Measurements from ENCODE around the gene CBLC.
A peak's percentile ranks its signal among the peaks of the same experiment; 100 is the strongest.

Gene CBLC

GRCh38 chr19:44745887-44746600 lies 31.6 kb upstream of the CBLC start:
- no peak for DNase-seq

DNA sequence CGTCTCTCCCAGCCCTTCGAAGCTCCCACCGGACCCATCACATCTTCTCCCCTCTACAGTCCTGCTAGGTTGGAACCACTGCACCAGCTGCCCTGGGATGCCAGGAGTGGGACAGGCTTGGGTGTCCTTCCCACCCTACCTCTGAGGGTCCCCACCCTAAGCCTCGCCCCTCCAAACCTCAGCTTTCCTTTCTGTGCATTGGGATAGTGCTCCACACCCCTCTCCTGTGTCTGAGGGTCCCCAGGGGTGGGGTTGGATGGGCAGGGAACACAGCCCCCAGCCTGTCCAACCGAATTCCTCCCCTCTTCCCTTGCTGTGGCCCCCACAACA lies 31.1 kb upstream of the CBLC start:
- no peak for DNase-seq

- DNase-seq: peak in 47 of 51 donors; percentile 10 to 89 (median 55)
Observed at GRCh38 chr19:44746946-44747738, 30.5 kb upstream of the CBLC start.

- DNase-seq: peak in 15 of 51 donors; percentile 17 to 57 (median 41)
Observed at GRCh38 chr19:44747739-44748425, 29.8 kb upstream of the CBLC start.

GRCh38 chr19:44748426-44749254 lies 29.1 kb upstream of the CBLC start, which contains the start of gene BCL3:
TSS of gene BCL3 (plus strand) at chr19:44748708. CDS start at chr19:44748791, 83 bp downstream.
- DNase-seq: peak in 25 of 51 donors; percentile 8 to 69 (median 34)

DNA sequence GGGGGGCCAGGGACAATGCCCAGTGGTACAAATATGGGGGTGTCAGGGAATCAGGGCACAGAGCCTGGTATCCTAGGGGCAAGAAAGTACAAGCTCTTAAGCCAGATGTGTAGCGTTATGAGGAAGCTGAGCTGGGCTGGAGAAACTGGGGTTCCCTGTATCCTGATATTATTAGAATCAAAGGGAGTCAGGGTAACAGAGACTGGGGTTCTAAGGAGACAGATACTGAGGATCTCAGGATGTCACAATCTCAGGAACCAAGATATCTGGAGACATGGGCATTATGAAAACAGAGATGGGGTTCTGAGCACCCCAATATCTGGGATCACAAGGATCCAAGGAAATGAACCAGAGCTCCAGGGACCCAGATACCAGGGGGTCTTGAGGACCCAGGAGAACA lies 28.4 kb upstream of the CBLC start:
- DNase-seq: no peak

GRCh38 chr19:44749994-44750393 lies 27.7 kb upstream of the CBLC start:
- DNase-seq: no peak

GRCh38 chr19:44752123-44752815 lies 25.4 kb upstream of the CBLC start:
- no peak for DNase-seq

DNA sequence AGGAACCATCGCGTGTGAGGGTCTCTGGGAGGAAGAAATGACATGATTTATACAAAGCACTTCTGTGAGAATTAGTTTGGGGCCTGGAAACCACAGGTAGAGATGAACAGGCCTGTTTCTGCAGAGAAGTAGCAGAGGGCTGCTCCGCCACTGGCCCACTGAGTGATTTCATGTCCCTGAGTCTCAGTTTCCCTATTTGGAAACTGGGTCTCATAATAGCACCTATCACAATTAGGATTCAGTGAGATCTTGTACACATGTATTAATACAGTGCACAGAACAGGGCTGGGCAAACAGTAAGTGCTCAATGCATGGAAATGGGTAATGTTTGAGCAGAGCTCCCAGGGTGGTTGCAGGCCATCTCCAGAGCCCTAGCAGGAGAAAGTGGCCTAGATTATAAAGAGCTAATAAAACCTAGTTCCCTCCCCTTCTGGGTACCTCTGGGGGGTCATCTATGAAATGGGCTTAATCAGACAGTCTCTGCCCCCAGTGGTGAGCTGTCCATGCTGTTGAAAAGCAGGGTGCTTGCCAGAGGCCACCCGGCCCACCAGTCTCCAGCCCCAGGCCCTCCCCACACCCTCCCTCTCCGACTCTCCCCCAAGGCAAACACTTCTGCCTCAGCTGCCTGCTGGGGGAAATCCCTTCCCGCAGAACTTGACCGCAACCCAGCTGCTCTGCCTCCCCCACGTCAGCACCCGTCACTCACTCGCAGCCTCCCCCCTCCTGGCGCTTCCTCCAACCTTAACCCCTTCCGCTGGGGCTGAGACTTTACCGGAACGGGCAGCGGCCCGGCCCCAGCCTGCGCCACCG lies 24.7 kb upstream of the CBLC start:
- DNase-seq: peak in 40 of 51 donors; percentile 6 to 75 (median 29)

DNA sequence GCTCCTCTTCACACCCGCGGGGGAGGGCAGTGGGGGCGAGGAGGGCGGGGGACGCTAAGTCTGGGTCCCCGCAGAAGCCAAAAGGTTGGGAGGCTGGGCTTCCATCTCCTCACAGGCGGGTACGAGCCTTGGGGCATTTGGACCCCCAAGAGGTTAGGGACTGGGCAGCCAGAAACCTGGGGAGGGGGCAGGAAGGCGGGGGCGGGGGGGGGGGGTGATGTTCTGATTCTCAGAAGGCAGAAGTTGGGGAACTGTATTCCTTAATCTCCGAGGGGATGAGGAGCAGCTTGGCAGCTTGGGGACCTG lies 24.1 kb upstream of the CBLC start:
- no peak for DNase-seq

- peak in 25 of 51 donors; percentile 1 to 53 (median 21) for DNase-seq
Observed at GRCh38 chr19:44753932-44754749, 23.5 kb upstream of the CBLC start.

DNA sequence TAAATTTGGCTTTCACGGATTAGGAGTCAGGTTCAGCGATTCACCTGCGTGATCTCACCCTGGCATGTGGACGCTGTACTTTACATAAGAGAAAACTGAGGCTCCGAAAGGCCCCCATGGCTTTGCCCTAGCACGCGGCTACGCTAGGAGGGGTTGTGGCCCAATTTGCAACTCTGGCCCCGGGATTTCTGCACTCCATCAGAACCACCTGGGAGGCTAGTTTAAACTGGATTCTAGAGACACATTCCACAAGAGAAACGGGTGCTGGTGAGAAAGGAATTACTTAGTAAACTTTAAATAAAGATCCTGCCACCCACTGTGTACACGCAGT lies 23.0 kb upstream of the CBLC start:
- DNase-seq: no peak

- DNase-seq: no peak
Observed at GRCh38 chr19:44755219-44755618, 22.5 kb upstream of the CBLC start.

DNA sequence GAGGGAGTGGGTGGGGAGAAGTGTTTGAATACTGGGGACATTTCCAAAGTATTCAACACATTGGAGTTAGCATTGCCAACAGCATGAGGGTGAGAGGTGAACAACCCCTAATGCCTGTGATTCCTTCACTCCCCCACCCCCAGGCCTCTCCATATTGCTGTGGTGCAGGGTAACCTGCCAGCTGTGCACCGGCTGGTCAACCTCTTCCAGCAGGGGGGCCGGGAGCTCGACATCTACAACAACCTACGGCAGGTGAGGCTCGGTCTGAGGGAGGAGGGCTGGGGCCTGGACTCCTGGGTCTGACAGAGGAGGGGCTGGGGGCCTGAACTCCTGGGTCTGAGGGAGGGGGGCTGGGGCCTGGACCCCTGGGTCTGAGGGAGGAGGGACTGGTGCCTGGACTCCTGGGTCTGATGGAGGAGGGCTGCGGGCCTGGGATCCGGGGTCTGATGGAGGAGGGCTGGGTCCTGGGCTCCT lies 21.6 kb upstream of the CBLC start:
- DNase-seq: no peak

DNA sequence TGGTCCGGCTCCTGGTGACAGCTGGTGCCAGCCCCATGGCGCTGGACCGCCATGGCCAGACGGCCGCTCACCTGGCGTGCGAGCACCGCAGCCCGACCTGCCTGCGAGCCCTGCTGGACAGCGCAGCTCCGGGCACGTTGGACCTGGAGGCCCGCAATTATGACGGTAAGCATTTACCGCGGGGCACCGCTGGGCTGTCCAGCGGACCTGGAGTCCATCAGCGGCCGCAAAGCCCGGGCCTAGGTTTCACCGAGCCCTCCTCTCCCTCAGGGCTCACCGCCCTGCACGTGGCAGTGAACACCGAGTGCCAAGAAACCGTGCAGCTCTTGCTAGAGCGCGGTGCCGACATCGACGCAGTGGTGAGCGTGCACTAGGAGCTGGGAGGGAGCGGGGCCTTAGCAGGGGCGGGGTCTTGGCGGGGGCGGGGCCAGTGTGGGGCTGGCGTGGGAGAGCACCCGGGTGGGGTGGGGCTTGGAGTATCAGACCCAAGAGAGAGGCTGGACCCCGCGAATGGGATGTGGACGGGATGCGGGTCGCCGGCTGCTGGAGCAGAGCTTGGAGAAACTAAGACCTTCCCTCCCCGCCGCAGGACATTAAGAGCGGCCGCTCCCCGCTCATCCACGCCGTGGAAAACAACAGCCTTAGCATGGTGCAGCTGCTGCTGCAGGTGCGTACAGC lies 20.5 kb upstream of the CBLC start:
- DNase-seq: peak in 17 of 51 donors; percentile 7 to 39 (median 21)

DNA sequence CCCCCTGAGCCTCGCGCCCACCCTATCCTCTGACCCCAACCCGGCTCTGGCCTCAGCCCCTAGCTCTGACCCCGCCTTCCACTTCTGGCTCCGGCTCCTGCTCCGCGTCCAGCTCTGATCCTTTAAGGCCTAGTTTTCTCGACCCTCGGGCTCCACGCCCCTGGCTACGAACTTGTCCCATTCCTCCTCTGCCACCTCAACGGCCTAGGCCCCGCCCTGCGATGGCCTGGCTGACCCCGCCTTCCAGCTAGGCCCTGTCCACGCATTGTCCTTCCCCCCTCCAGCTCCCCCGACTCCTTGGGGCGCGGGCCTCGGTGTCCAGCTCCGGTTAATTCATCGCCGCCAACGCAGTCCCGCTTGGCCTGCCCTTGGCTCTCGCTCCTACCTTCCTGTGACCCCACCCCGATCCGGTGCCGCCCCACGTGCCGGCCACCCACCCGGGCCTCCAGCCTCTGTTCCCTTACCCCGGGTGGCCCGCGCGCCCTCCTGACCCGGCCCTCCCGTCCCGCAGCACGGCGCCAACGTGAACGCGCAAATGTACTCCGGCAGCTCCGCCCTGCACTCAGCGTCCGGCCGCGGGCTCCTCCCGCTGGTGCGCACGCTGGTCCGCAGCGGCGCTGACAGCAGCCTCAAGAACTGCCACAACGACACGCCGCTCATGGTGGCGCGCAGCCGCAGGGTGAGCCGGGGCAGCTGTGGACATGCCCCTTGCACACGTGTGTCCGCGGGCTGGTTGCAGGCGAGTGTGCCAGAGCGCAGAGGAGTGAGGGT lies 19.8 kb upstream of the CBLC start:
- peak in 22 of 51 donors; percentile 9 to 53 (median 36) for DNase-seq

- no peak for DNase-seq
Observed at GRCh38 chr19:44758596-44758995, 19.1 kb upstream of the CBLC start.
